NCI-H1417 (cell line): ENCODE measurements around the gene MYH11.
"Not testable (repeated sequence)": the region's sequence is repeated elsewhere in the genome, so short reads cannot be mapped to it uniquely, and the experiment has no call there.

Experiments used
- DNase-seq, 3 experiments: peaks; one replicate each; lab custom pipeline; 2025; lab: John Stamatoyannopoulos, UW

Gene MYH11

GRCh38 chr16:15672127-15672513, 184.7 kb downstream of the MYH11 start:
- DNase-seq = not testable (repeated sequence)

- no peak for DNase-seq
Observed at GRCh38 chr16:15671530-15672117, 185.2 kb downstream of the MYH11 start.

DNA sequence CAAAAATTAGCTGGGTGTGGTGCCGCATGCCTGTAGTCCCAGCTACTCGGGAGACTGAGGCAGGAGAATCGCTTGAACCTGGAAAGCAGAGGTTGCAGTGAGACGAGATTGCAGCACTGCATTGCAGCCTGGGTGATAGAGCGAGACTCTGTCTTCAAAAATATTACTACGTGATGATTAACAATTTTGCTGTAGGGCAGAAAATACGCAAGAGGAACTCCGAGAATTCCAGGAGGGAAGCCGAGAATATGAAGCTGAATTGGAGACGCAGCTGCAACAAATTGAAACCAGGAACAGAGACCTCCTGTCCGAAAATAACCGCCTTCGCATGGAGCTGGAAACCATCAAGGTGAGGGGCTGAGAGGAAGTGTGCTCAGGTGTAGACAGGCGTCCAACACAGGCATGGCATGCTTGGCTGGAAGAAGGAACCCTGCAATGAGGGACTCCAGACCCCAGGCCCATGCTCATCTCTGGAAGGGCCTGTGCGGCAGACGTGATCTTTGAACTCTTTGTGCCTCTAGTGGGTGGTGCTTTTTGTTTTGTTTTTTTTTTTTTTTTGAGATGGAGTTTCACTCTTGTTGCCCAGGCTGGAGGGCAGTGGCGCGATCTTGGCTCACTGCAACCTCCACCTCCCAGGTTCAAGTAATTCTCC, 189.6 kb downstream of the MYH11 start:
- DNase-seq = no peak

- DNase-seq = no peak
Observed at GRCh38 chr16:15665107-15665506, 191.7 kb downstream of the MYH11 start.

GRCh38 chr16:15660203-15660601, 196.6 kb downstream of the MYH11 start:
- no peak for DNase-seq

GRCh38 chr16:15658556-15658955, 198.3 kb downstream of the MYH11 start:
- DNase-seq = no peak

- DNase-seq = no peak
Observed at GRCh38 chr16:15658149-15658548, 198.7 kb downstream of the MYH11 start.

- not testable (repeated sequence) for DNase-seq
Observed at GRCh38 chr16:15655561-15655960, 201.3 kb downstream of the MYH11 start.

DNA sequence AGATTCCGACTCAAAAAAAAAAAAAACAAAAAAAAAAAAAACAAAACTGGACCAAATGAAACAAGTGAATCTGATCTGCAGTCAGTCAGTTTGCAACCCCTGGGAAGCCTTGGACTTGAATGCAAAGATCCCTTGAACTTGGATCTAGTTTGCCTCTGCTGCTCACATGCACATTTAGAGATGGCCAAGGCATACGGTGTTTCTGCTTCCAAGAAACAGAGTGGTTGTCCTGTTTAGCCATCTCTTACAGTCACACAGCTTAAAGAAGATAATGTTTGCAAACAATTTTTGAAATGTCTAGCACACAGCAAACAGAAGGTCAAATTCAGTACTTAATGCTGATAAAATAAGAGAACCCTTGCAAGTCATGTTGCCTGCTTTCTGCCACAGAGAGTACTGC, 202.2 kb downstream of the MYH11 start:
- no peak for DNase-seq

GRCh38 chr16:15653227-15653626, 203.6 kb downstream of the MYH11 start:
- DNase-seq = peak in 1 of 3 experiments; percentile 12
